ENCODE measurements around the gene SLC51A. TPM values are rescaled to one million over a fixed set of nuclear protein-coding genes. Genes with fewer than 3 reads are reported as not detected.

The SLC51A gene
- total and polyA plus RNA-seq, 9 of the 15 experiments (the other 6 are each of a cell fraction or from before 2014, with no cell fraction given) = 0.35 to 0.38 TPM; not detected in 7

DNA sequence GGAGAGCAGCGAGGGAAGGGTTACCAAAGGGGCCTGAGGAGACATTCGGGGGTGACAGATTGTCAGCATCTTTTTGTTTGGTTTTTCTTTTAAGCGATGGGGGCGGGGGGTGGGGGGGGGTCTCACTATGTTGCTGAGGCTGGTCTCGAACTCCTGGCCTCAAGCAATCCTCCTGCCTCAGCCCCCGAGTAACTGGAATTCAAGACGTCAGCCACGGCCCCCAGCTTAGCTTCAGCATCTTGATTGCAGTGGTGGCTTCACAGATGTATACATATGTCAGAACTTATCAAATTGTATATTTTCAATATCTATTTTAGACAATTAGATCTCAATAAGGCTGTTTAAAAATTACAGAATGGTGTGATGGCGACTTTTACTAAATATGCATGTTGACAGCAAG, 36.0 kb upstream of the SLC51A start (continued):
- TF ChIP-seq, protein P1, sequence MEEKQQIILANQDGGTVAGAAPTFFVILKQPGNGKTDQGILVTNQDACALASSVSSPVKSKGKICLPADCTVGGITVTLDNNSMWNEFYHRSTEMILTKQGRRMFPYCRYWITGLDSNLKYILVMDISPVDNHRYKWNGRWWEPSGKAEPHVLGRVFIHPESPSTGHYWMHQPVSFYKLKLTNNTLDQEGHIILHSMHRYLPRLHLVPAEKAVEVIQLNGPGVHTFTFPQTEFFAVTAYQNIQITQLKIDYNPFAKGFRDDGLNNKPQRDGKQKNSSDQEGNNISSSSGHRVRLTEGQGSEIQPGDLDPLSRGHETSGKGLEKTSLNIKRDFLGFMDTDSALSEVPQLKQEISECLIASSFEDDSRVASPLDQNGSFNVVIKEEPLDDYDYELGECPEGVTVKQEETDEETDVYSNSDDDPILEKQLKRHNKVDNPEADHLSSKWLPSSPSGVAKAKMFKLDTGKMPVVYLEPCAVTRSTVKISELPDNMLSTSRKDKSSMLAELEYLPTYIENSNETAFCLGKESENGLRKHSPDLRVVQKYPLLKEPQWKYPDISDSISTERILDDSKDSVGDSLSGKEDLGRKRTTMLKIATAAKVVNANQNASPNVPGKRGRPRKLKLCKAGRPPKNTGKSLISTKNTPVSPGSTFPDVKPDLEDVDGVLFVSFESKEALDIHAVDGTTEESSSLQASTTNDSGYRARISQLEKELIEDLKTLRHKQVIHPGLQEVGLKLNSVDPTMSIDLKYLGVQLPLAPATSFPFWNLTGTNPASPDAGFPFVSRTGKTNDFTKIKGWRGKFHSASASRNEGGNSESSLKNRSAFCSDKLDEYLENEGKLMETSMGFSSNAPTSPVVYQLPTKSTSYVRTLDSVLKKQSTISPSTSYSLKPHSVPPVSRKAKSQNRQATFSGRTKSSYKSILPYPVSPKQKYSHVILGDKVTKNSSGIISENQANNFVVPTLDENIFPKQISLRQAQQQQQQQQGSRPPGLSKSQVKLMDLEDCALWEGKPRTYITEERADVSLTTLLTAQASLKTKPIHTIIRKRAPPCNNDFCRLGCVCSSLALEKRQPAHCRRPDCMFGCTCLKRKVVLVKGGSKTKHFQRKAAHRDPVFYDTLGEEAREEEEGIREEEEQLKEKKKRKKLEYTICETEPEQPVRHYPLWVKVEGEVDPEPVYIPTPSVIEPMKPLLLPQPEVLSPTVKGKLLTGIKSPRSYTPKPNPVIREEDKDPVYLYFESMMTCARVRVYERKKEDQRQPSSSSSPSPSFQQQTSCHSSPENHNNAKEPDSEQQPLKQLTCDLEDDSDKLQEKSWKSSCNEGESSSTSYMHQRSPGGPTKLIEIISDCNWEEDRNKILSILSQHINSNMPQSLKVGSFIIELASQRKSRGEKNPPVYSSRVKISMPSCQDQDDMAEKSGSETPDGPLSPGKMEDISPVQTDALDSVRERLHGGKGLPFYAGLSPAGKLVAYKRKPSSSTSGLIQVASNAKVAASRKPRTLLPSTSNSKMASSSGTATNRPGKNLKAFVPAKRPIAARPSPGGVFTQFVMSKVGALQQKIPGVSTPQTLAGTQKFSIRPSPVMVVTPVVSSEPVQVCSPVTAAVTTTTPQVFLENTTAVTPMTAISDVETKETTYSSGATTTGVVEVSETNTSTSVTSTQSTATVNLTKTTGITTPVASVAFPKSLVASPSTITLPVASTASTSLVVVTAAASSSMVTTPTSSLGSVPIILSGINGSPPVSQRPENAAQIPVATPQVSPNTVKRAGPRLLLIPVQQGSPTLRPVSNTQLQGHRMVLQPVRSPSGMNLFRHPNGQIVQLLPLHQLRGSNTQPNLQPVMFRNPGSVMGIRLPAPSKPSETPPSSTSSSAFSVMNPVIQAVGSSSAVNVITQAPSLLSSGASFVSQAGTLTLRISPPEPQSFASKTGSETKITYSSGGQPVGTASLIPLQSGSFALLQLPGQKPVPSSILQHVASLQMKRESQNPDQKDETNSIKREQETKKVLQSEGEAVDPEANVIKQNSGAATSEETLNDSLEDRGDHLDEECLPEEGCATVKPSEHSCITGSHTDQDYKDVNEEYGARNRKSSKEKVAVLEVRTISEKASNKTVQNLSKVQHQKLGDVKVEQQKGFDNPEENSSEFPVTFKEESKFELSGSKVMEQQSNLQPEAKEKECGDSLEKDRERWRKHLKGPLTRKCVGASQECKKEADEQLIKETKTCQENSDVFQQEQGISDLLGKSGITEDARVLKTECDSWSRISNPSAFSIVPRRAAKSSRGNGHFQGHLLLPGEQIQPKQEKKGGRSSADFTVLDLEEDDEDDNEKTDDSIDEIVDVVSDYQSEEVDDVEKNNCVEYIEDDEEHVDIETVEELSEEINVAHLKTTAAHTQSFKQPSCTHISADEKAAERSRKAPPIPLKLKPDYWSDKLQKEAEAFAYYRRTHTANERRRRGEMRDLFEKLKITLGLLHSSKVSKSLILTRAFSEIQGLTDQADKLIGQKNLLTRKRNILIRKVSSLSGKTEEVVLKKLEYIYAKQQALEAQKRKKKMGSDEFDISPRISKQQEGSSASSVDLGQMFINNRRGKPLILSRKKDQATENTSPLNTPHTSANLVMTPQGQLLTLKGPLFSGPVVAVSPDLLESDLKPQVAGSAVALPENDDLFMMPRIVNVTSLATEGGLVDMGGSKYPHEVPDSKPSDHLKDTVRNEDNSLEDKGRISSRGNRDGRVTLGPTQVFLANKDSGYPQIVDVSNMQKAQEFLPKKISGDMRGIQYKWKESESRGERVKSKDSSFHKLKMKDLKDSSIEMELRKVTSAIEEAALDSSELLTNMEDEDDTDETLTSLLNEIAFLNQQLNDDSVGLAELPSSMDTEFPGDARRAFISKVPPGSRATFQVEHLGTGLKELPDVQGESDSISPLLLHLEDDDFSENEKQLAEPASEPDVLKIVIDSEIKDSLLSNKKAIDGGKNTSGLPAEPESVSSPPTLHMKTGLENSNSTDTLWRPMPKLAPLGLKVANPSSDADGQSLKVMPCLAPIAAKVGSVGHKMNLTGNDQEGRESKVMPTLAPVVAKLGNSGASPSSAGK (IDR thresholded peaks at IDR 0.05) = no peak

Measured in K562 (cell line).